ENCODE results near the gene ZC3H18. TPM values are rescaled to one million over a fixed set of nuclear protein-coding genes. Genes with fewer than 3 reads are reported as not detected.

ZC3H18 gene
- polyA plus RNA-seq, 1 donor from 2014 or later, result 12.8 TPM

Other genes starting within 250 kb of the ZC3H18 start
- not detected in 2 replicates for gene ZNF469, start 187.4 kb upstream of the ZC3H18 start, polyA plus RNA-seq
- 0.41 and 0.60 TPM in 2 replicates for gene ZFPM1, start 117.1 kb upstream of the ZC3H18 start, polyA plus RNA-seq
- 1.0 TPM in 1 of 2 replicates, not detected in the other for gene IL17C, start 68.2 kb downstream of the ZC3H18 start, polyA plus RNA-seq
- gene CYBA, start 80.7 kb downstream of the ZC3H18 start, polyA plus RNA-seq, result 5.7 and 6.3 TPM in 2 replicates
- 232 and 303 TPM in 2 replicates for gene MVD, start 92.7 kb downstream of the ZC3H18 start, polyA plus RNA-seq
- gene SNAI3, start 116.1 kb downstream of the ZC3H18 start, polyA plus RNA-seq, result not detected in 2 replicates
- gene RNF166, start 136.0 kb downstream of the ZC3H18 start, polyA plus RNA-seq, result 34.4 TPM in 2 replicates
- gene CTU2, start 136.1 kb downstream of the ZC3H18 start, polyA plus RNA-seq, result 26.3 and 26.8 TPM in 2 replicates
- gene PIEZO1, start 214.8 kb downstream of the ZC3H18 start, polyA plus RNA-seq, result not detected in 2 replicates
- 1.0 and 5.2 TPM in 2 replicates for gene CDT1, start 233.4 kb downstream of the ZC3H18 start, polyA plus RNA-seq
- gene APRT, start 241.5 kb downstream of the ZC3H18 start, polyA plus RNA-seq, result 52.0 and 52.5 TPM in 2 replicates